ENCODE data around the gene MAP3K2. TPM values are rescaled to one million over a fixed set of nuclear protein-coding genes. Genes with fewer than 3 reads are reported as not detected.

Gene MAP3K2
- total RNA-seq, 1 donor from 2014 or later, result 62.2 TPM

DNA sequence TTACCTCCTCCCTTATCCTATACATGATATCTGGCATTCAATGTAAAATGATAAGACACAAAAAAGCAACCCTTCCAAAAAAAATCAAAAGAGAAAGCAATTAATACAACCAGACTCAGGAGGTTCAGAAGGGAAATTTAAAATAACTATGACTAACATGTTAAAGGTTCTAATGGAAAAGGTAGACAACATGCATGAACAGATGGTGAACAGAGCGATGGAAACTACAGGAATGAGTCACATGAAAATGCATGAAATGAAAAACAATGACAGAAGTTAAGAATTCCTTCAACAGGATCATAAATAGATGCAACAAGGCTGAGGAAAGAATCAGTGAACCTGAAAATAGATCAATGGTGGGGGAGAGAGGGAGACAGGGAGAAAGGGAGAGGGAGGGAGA, 67.7 kb downstream of the MAP3K2 start:
- Mint-ChIP-seq H3K27ac (ENCODE audit: unreplicated experiment) (no peak overlapping the region), H3K36me3 (ENCODE audit: low read depth, unreplicated experiment) (peaks cover 20% of the 10 kb centered on the region), H3K4me3 (ENCODE audit: unreplicated experiment) (no peak overlapping the region), H3K9me3 (ENCODE audit: unreplicated experiment) (peaks cover 6% of the 10 kb centered on the region), H3K27me3 (ENCODE audit: low read depth, unreplicated experiment) (no peaks in the 10 kb centered on the region), H3K4me1 (ENCODE audit: low read depth, unreplicated experiment) (no peaks in the 10 kb centered on the region)
- H3K79me2 ChIP-seq (ENCODE audit: insufficient read depth, low read length), result no peaks in the 10 kb centered on the region
- peaks cover 32% of the 10 kb centered on the region for H3K36me3 ChIP-seq (ENCODE audit: insufficient read depth, low read length)
- H4K20me1 ChIP-seq (ENCODE audit: insufficient read depth, low read length), result peaks cover 4% of the 10 kb centered on the region
- no peak for DNase-seq (ENCODE audit: low read depth)
- H3K4me2 ChIP-seq (ENCODE audit: low read length), result no peak overlapping the region
- TF ChIP-seq EZH2 (IDR thresholded peaks at IDR 0.05; ENCODE audit: insufficient read depth, low read length), result no peak
- TF ChIP-seq, protein P1, sequence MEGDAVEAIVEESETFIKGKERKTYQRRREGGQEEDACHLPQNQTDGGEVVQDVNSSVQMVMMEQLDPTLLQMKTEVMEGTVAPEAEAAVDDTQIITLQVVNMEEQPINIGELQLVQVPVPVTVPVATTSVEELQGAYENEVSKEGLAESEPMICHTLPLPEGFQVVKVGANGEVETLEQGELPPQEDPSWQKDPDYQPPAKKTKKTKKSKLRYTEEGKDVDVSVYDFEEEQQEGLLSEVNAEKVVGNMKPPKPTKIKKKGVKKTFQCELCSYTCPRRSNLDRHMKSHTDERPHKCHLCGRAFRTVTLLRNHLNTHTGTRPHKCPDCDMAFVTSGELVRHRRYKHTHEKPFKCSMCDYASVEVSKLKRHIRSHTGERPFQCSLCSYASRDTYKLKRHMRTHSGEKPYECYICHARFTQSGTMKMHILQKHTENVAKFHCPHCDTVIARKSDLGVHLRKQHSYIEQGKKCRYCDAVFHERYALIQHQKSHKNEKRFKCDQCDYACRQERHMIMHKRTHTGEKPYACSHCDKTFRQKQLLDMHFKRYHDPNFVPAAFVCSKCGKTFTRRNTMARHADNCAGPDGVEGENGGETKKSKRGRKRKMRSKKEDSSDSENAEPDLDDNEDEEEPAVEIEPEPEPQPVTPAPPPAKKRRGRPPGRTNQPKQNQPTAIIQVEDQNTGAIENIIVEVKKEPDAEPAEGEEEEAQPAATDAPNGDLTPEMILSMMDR (IDR thresholded peaks at IDR 0.05; ENCODE audit: insufficient read depth, low read depth, low read length), result no peak
- no peaks in the 10 kb centered on the region for H3K4me1 ChIP-seq (ENCODE audit: insufficient read depth, low read length)
- H2AFZ ChIP-seq (ENCODE audit: low read depth, low read length), result no peak overlapping the region
- H3K27ac ChIP-seq (ENCODE audit: low read depth, low read length), result no peak overlapping the region
- no peak for FAIRE-seq
- H3K9me3 ChIP-seq (ENCODE audit: insufficient read depth, low read depth, low read length), result no peaks in the 10 kb centered on the region
- no peak overlapping the region for H3K9ac ChIP-seq (ENCODE audit: low read length)
- no peak overlapping the region for H3K4me3 ChIP-seq (ENCODE audit: insufficient read depth, low read depth, low read length)
- H3K27me3 ChIP-seq (ENCODE audit: insufficient read depth, low read length), result no peaks in the 10 kb centered on the region

DNA sequence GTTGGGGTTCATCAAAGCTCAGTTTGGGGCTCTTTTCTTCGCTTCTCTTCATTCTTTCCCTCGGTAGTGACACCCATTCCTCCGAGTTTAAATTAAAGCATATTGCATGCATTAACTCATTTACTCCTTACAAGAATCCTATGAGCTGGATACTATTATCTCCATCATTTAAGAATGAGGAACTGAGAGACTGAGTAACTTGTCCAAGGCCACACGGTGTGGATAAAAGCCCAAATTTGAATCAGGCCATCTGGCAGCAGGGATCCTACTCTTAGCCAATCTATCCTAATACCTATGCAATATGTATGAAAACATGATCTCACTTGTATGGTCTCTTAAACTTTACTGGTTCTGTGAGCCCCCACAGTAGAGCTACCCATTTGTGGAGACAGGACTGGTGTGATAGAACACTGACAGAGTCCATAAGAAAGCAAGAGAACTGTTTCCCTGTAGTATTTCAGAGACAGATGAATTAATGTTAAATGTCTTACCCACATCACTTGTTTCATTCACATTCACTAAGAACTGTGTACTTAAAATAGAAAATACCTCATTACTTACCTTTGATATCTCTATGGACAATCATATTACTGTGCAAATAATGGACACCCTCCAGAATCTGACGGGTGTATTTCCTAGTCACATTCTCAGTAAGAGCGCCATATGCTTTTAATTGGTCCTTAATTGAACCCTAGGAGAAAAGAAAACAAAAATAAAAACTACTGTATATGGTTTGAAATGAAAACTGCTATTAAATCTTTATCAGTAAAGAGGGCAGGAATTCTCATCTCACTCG, 73.4 kb downstream of the MAP3K2 start:
- H3K27ac Mint-ChIP-seq (ENCODE audit: unreplicated experiment), result no peak overlapping the region

More for the DNA sequence above, 73.4 kb downstream of the MAP3K2 start:
- no peaks in the 10 kb centered on the region for H3K27me3 Mint-ChIP-seq (ENCODE audit: low read depth, unreplicated experiment)
- DNase-seq (ENCODE audit: low read depth) (no peak), FAIRE-seq (no peak)
- Histone ChIP-seq H2AFZ (ENCODE audit: low read depth, low read length) (no peak overlapping the region), H3K27me3 (ENCODE audit: insufficient read depth, low read length) (no peaks in the 10 kb centered on the region), H3K4me1 (ENCODE audit: insufficient read depth, low read length) (no peaks in the 10 kb centered on the region), H3K9me3 (ENCODE audit: insufficient read depth, low read depth, low read length) (no peaks in the 10 kb centered on the region), H3K27ac (ENCODE audit: low read depth, low read length) (no peak overlapping the region), H3K9ac (ENCODE audit: low read length) (no peak overlapping the region), H3K79me2 (ENCODE audit: insufficient read depth, low read length) (no peaks in the 10 kb centered on the region), H4K20me1 (ENCODE audit: insufficient read depth, low read length) (peaks cover 4% of the 10 kb centered on the region), H3K4me2 (ENCODE audit: low read length) (no peak overlapping the region), H3K4me3 (ENCODE audit: insufficient read depth, low read depth, low read length) (no peak overlapping the region), H3K36me3 (ENCODE audit: insufficient read depth, low read length) (peaks cover 30% of the 10 kb centered on the region)
- no peaks in the 10 kb centered on the region for H3K9me3 Mint-ChIP-seq (ENCODE audit: unreplicated experiment)
- peaks cover 9% of the 10 kb centered on the region for H3K36me3 Mint-ChIP-seq (ENCODE audit: low read depth, unreplicated experiment)
- H3K4me3 Mint-ChIP-seq (ENCODE audit: unreplicated experiment), result no peak overlapping the region
- TF ChIP-seq, protein P1 (IDR thresholded peaks at IDR 0.05; ENCODE audit: insufficient read depth, low read depth, low read length), result no peak
- TF ChIP-seq EZH2 (IDR thresholded peaks at IDR 0.05; ENCODE audit: insufficient read depth, low read length), result no peak
- H3K4me1 Mint-ChIP-seq (ENCODE audit: low read depth, unreplicated experiment), result no peaks in the 10 kb centered on the region
